ENCODE measurements around the gene IRX5. TPM values are rescaled to one million over a fixed set of nuclear protein-coding genes. Genes with fewer than 3 reads are reported as not detected.
A peak's percentile ranks its signal among the peaks of the same experiment; 100 is the strongest.

The IRX5 gene
- total RNA-seq, 1 donor from 2014 or later = 0.51 TPM

DNA sequence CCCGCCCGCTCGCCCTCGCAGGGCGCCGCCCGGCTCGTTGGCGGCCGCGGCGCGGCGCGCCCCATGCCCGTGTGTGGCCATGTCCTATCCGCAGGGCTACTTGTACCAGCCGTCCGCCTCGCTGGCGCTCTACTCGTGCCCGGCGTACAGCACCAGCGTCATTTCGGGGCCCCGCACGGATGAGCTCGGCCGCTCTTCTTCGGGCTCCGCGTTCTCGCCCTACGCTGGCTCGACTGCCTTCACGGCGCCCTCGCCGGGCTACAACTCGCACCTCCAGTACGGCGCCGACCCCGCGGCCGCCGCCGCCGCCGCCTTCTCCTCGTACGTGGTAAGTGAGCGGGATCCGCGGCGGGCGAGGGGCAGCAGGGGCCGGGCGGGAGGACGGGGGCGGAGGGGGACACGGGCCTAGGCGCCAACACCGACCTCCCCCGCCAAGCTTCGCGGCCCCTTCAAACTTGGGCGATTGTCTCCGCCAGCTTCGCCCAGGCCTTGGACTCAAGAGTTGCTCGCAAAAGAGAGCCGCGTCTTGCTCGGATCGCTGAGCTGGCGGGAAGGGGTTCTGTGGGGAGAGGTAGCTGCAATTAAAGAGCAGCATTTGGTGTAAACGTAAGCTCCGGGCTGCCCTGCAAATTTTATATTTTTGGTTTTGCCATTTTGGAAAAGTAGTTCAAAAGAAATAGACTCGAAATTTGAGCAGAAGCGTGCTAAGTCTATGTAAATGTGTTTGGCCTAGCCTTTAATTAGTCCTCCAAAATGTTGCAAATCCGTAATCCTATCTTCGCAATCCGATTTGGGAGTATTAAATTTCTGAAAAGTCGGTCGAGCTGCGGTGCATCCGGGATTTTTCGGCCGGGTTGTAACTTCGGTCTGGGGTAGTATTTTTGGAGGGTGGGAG, 702 bp downstream of the IRX5 start:
- DNase-seq = peak; percentile 63

DNA sequence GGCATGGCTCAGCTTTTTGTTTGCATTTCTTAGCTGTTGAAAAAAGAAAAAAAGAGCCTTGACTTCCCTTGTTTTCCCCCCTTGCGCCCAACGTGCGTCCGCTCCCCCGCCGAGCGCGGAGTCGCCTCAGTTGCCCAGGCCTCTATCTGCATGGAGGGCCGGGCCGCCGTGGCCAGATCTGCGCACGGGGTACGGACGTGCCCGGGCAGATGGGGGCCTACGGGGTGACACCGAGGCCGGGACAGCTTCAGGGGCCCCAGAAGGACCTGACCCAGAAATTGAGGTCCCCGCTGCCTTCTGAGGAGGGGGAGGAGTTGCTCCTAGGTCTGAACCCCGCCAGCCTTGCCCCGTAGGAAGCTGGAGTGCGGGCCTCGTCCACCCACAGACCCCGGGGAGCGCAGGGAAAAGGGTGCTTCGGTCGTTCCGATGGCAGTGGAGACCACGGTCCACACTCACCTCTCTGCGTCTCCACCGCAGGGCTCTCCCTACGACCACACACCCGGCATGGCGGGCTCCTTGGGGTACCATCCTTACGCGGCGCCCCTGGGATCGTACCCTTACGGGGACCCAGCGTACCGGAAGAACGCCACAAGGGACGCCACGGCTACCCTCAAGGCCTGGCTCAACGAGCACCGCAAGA, 1.5 kb downstream of the IRX5 start:
- peak; percentile 25 for DNase-seq

DNA sequence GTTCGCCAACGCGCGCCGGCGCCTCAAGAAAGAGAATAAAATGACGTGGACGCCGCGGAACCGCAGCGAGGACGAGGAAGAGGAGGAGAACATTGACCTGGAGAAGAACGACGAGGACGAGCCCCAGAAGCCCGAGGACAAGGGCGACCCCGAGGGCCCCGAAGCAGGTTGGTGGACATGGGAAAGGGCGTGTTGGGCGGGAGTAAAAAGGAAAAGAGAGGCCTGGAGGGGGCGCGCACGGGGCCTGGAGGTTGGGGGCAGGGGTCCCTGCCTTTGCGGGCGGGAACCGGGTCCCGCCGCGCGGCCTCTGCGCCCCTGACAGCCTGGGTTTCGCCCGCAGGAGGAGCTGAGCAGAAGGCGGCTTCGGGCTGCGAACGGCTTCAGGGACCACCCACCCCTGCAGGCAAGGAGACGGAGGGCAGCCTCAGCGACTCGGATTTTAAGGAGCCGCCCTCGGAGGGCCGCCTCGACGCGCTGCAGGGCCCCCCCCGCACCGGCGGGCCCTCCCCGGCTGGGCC, 2.1 kb downstream of the IRX5 start:
- peak; percentile 33 for DNase-seq

DNA sequence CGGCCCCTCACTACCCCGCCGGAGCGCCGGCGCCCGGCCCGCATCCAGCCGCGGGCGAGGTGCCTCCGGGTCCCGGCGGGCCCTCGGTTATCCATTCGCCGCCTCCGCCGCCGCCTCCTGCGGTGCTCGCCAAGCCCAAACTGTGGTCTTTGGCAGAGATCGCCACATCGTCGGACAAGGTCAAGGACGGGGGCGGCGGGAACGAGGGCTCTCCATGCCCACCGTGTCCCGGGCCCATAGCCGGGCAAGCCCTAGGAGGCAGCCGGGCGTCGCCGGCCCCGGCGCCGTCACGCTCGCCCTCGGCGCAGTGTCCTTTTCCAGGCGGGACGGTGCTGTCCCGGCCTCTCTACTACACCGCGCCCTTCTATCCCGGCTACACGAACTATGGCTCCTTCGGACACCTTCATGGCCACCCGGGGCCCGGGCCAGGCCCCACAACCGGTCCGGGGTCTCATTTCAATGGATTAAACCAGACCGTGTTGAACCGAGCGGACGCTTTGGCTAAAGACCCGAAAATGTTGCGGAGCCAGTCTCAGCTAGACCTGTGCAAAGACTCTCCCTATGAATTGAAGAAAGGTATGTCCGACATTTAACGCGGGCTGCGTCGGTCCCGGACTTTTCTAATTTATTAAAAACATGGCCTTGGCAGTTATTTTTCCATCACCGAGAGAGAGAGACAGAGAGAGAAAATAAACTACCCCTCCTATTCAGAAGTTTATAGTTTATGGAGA, 2.8 kb downstream of the IRX5 start:
- peak; percentile 7 for DNase-seq

DNA sequence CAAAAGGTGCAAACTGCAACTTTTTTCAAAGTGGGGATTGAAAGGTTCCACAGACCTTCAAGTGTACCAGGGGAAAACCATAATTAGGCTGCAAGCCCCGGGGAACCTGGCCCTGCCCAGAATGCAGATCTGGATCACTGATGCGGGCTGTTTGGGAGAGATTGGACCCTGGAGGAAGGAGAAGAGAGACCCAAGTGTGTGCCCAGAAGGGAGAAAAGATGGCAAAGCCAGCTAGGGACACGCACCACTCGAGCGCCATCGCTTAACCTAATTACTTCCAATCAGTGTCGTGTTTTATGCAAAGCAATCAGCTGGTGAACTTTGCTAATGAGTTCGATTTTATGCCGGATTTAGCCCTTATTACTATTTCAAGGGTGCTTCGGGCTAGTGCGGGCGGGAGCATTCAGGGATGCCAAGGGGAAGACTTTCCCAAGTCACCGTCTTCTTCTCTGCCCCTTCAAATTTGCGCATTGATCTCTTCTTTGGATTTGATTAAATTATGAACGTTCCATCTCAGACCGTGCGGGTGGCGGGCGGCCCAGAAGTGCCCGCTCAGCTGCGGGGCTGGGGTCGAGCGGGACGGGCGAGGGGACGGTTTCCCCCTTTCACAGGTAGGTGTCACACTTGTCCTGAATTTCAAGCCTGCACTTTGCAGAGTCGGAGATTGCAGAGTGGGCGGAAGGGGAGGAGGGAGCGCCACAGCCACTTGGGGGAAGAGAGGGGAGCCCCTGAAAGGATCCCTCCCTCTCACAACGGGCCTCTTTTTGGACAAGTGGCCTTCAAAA, 4.0 kb downstream of the IRX5 start:
- peak; percentile 17 for DNase-seq

DNA sequence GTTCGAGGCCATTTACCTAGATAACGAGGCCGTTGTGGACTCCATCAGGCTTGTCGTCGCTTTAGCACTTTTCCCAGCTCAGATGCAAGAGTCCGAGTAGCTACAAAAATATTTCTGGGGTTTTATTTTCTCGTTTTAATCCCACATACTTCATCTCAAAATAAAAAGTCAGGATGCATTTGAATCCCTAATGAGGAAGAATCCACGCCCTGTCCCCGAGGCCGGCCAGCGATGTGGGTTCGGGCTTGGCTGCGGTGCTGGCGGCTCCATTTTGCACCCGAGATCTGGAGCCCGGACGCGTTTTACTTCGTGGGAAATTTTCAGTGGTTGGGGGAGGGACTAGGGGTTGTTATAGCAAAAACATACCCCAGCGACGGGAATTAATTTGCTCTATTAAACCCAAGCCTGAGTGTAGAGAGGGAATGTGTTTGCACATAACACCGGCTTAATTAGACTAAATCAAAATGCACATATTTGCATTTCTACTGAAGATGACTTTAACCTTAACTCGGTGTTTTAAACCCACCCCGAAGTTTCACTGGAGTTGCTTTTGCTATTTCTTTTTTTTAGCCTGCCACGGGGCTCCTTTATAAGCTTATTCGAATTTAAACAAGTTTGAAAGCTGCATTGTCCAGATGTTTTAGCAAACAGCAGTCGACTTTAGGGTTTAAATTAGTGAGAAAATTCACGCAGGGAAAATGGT, 4.8 kb downstream of the IRX5 start:
- peak; percentile 2 for DNase-seq

DNA sequence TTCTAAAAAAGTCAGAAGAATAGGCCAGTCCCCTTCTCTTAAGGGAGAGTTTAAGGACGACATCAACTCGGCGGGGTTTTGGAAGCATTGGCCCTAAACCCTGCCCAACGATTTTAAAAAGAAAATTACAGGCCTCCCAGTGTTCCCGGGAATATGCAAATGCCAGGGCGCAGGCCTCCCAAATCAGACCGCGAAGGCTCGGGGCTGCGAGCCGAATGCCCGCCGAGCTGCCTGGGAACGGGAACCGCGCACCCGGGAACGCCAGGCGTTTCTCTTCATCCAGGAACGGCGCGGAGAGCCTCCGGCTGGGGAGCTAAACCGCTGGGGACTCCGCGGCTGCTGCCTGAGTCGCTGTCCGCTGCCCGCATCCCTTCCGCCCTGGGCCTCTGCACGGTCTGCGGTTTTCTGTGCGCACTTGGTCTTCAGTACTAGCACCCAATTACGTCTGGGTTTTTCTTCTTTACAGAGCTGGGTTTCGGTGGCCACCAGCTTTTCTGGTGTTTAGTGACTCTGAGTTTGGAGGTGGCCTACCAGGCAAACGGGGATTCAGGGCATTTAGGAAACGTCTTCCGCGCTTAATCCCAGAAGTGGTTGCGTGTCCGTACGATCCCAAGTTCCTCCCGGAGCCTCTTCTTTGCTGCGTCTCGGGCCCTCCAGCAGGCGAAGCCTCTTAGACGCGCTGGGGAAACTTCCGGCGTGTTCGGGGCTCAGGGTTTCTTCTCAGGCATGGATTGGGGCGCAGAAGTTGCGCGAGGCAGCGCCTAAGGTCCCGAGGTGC, 5.7 kb downstream of the IRX5 start:
- peak; percentile 56 for DNase-seq

DNA sequence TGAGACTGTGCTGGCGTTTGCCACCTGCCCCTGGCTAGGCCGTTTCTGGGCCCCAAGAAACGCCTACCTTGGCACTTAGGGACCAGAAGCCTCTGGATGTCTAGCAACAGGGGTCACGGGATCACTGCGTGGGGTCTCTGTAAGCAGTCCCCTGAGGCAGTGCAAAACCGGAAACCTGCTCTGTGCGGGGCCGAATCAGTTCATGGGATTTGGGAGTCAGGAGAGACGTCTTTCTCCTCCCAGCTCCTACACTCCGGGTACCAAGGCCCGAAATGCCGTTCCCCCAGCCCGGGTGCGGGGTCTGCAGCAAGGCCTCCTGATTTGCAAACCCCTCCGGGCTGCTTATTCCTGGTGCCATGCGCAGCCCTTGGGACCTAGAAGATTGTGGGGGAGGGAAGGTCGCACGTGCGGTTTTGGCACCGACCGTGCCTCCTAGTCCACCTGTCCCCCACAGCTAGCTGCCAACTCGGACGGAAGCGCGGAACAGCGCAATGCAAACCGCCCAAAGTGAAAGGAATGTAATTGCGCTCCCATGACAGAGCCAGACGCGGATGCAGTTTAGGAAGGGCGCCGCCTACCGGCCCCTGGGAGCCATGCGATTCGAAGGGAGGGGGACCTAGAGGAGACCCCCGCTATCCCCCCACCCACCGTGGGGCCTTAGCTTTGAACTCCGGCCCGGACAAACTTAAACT, 6.5 kb downstream of the IRX5 start:
- peak; percentile 71 for DNase-seq

DNA sequence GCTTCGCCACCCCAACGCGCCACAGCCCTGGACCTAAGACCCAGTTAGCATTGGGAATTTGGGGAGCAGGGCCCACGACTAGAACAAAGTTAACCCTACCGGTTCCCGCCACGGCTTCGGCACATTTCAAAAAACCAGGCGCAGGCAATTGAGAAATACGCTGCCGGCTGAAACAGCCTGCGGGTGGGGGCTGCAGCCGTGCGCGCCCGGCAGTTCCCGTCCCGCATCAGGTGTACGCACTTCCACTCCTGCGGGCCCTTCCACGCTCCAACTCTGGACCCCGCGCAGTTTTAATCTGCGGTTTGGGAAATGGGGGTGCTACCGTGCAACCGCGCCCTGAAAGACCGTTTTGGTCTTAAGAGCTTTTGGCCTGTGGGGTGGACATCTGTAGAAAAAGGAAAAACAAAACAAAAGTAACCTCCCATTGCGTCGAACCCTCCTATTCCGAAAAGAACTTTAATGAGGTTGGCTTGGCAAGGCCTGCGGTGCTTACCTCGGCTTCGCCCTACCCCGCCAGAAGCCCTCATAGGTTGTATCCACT, 7.1 kb downstream of the IRX5 start:
- peak; percentile 17 for DNase-seq

DNA sequence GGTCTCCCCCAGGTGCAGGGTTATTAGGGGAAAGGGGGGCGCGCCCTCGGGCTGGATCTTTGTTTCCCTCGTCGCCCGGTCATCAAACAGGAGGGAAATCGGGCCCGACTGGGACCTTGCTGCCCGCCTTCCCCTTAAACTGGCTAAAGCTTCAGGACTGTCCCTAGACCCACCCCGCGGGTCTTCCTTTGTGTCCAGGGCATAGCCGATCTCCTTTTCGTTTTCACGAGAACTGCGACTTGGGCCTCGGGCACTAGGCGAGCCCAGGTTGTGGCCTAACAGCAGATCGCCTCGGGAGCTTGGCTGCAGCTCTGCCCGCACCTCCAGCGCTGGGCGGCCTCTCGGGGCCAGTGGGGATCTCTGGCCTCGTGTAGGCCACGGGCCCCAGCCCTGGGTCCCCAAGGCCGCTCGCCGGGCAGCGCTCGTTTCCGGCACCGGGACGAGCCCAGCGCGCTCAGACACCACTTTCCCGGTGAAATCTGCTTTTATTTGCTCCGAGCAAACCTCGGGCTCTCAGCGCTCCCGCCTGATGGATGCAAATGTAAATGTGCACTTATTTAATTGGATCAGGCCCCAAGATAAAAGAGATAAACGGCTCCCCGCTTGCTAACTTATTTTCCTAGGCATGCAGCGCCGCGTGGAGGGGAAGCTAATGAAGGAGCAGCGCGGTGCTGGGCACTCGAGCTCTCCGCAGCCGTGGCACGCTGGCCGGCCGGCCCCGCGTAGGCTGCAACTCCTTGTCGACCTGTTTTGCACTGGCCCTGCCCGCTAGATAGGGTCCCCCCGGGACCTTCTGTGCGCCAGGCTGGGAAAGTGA, 7.8 kb downstream of the IRX5 start:
- peak; percentile 45 for DNase-seq

DNA sequence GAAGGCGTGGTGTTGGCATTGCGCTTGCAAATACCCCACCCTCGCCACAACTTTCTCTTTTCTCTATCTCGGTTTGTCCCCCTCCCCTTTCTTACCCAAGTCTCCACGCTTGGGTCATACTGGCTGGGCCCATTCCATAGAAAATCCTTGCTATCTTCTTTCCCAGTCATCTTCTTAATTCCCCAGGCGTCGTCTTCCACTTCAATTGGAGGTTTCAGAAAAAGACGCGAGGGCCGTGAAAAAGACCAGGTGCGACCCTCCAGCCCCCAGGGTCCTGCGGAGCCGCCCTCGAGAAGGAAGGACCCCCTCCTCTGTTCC, 8.3 kb downstream of the IRX5 start:
- no peak for DNase-seq

DNA sequence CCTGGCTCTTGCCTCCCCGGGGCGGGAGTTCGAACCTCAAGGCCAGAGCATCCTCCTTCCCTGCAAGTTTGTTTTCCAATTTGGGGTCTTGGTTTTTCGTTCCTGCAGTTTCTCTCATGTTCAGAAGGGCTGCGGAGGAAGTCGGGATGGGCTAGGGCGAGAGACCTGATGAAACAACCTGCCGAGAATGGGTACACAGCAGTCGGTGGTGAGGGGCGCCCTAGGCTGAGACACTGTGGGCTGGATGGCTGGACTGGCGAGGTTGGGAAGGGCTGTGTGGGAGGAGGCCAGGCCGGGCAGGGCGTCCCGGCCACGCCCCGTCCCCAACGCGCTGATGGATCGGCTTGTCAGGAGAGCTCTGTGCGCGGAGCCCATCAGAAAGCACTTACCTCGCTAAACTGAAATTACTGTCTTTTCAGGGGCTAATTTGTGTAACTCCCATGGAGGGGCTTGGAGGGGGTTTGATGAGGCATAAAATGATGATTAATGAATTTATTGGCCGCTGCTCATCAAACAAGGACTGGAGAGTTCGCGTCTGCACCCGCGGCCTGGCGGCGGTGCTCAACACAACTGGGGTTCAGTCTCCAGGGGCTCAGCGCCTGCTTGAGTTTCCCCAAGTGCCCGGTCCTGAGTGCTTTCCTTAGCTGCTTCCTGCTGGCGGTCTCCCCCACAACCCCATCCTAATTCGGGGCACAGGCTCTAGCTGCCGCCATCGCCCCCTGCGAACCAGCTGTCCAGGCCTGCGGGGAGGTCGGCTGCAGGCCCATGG, 9.0 kb downstream of the IRX5 start:
- DNase-seq = no peak

DNA sequence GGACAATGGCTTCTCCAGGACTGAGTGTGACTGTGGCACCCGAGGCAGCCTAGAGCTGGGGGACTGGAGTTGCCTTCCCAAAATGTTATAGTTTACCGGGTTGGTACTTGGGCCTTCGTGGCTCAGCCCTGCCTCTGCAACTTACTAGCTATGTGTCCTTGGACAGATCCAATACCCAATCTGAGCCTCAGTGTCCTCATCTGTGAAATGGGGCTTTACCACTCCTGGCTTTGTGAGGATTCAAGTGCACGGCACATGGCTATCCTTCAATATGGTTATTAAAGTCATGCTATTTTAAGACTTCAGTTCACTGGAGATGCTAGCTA, 9.6 kb downstream of the IRX5 start:
- no peak for DNase-seq

DNA sequence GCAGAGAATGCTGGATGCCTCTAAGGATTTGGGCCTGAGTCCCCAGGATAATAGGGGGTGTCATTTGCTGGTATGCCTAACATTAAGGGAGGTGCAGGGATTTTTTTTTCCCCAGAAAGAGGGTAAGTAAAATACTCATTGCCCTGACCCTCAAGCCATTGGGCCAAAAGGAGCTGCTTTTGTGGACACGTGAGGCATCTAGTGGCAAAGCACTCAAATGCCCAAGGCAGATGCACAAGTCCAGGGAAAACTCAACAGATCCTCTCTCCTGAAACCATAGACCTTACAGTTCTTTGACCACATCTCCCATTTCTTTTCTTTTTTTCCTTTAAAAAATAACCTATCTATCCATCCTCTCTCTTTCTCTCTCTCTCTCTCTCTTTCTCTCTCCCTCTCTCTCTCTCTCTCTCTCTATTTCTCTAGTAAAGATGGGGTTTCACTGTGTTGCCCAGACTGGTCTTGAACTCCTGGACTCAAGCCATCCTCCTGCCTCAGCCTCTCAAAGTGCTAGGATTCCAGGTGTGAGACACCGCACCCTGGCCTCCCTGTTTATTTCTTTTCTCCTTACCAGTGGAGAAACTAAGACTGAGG, 11.8 kb downstream of the IRX5 start:
- DNase-seq = no peak

DNA sequence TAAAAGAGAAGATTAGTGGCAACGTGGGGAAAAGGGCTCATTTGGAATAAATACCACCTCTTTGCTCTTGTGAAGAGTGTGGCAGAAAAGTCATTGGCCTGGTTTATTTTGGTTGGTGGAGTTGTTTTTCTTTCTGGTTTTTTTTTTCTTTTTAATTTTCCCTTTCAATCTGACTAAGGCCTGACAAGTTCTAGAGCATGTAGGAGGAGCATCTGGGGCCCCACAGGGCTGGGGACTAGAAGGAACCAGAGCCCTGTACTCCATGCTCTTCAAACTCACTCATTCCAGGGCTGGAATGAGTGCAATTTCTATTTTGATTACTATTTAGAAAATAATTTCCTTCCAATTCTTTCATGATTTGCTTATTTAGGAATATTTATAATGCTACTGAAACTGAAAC, 13.3 kb downstream of the IRX5 start:
- DNase-seq = no peak

DNA sequence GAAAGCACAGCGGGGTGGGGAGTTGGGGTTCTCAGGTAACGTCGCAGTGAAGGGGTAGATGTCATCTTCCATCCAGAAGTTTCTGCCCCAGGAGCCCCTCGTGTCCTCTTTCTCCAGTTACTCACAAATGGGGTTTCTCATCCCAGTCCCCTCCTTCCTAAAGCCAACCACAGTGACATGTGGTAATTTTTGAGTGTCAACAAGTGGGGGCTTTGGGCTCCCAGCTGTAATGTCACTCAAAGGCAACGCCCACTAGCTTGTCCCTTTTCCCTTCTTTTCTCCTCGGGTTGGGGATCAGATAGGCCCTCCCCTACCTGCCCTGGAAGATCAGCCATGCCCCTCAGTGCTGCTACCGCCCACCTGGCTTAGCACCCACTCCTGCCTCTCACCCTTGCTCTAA, 14.4 kb downstream of the IRX5 start:
- DNase-seq = no peak

DNA sequence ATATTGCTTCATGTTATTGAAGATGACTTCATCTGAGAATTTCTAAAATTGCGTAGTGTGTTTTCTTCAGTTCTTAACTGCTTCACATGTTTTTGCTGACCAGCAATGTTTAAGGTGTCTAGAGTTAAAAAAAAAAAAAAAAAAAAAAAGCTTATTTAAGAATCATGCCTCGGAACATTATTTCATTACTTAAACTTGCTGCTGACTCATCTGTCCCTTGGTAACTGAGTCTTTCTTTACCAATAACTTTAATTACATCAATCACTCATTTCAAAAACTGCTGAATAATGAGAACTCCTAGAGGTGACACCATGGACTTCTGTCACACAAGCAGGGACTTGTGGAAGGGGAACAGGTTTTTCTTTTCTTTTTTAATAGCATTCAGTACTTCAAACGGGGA, 16.2 kb downstream of the IRX5 start:
- no peak for DNase-seq

DNA sequence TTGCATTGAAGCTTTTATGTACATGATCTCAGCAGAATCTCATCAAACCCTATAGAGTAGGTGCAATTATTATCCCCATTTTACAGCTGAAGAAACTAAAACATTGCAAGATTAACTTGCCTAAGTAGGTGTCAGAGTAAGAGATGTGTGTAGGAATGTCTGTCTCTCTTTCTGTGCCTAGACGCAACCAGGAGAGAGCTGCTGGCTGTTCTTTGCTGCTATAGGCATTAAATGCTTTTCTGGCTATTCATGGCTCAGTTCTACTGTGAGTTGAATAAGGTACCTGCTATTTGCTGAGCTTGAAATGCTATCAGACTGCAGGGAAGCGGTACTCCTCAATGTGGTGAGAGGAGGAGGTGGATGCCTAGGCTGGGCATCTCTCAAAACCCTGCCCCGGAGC, 17.0 kb downstream of the IRX5 start:
- no peak for DNase-seq

Data from dermis blood vessel endothelial cell (primary cell).